MCF 10A (cell line): ENCODE data around the gene ABCB8. TPM values are rescaled to one million over a fixed set of nuclear protein-coding genes. Genes with fewer than 3 reads are reported as not detected.
A peak's percentile ranks its signal among the peaks of the same experiment; 100 is the strongest.

Source experiments
- BruUV-seq: library from RNA; stranded (reverse); fragments of 400-500 nt; replicated peaks from 2 replicates; lab custom pipeline; 2021; lab: Mats Ljungman, UMichigan
- CTCF ChIA-PET: fragments of 300-600 bp; sonication (Branson Sonifier 250); formaldehyde crosslinking; extraction: SDS; loops from one replicate; lab custom pipeline; 2021; ENCODE audit warnings: antibody characterized with exemption, inconsistent platforms; lab: Yijun Ruan, JAX
- POLR2A ChIA-PET: fragments of 300-600, 350-650 bp; sonication (Branson Sonifier 250); formaldehyde crosslinking; extraction: SDS; loops from one replicate; lab custom pipeline; 2020; ENCODE audit warnings: antibody characterized with exemption, inconsistent platforms; lab: Yijun Ruan, JAX
- DNase-seq: peaks from one replicate; pipeline ENCODE4 v3.0.0-alpha.2; 2018; ENCODE audit not compliant: unreplicated experiment
- H3K27ac Mint-ChIP-seq: one replicate; pipeline ENCODE4 v1.8.0; 2022; ENCODE audit warnings: mild to moderate bottlenecking, low read depth, mixed read lengths; ENCODE audit not compliant: unreplicated experiment
- H3K27me3 Mint-ChIP-seq: one replicate; pipeline ENCODE4 v1.8.0; 2022; ENCODE audit warnings: mixed read lengths; ENCODE audit not compliant: insufficient read depth, unreplicated experiment
- H3K36me3 Mint-ChIP-seq: one replicate; pipeline ENCODE4 v1.8.0; 2022; ENCODE audit warnings: mild to moderate bottlenecking, moderate library complexity, mixed read lengths; ENCODE audit not compliant: insufficient read depth, unreplicated experiment
- H3K4me1 Mint-ChIP-seq: one replicate; pipeline ENCODE4 v1.8.0; 2022; ENCODE audit warnings: mixed read lengths; ENCODE audit not compliant: insufficient read depth, unreplicated experiment
- H3K4me3 Mint-ChIP-seq: one replicate; pipeline ENCODE4 v1.8.0; 2022; ENCODE audit warnings: mild to moderate bottlenecking, moderate library complexity, mixed read lengths; ENCODE audit not compliant: unreplicated experiment
- H3K9me3 Mint-ChIP-seq: one replicate; pipeline ENCODE4 v1.8.0; 2022; ENCODE audit warnings: mixed read lengths; ENCODE audit not compliant: unreplicated experiment
- intact Hi-C: fragments of 100-400 bp; cut with micrococcal nuclease; formaldehyde crosslinking; loops from 2 replicates; pipeline ENCODE4 v1.14.1; 2022
- total RNA-seq: library from RNA; stranded (reverse); gene quantifications from 2 replicates; pipeline ENCODE4 v1.2.3, GENCODE V29; 2022
- TF ChIP-seq, protein P1 (sequence below): fragments of 200-600 bp; IDR thresholded peaks from one replicate; pipeline ENCODE4 v1.8.0; 2022; ENCODE audit warnings: antibody characterized with exemption, mild to moderate bottlenecking; ENCODE audit not compliant: unreplicated experiment

Gene ABCB8
- total RNA-seq, 1 experiment from 2014 or later = 73.4 TPM

DNA sequence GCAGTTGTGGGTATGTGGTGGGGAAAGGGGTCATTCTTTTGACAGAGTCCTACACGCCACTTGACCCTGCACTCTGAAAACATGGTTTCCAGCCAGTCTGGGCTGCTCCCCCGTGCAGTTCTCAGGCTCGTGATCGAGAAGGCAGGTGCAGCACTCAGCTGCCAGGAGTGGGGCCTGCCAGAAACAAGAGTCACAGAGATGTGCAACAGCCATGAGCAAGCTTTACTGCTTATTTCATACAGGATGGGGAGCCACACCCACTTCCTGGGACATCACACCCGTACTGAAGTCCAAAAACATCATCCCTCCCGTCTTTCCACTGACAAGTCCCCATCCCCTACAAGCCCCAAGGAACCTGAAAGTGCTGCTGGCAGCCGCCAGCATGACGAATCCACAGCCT lies 13.3 kb upstream of the ABCB8 start:
- no TSS peak for BruUV-seq
- TF ChIP-seq, protein P1, sequence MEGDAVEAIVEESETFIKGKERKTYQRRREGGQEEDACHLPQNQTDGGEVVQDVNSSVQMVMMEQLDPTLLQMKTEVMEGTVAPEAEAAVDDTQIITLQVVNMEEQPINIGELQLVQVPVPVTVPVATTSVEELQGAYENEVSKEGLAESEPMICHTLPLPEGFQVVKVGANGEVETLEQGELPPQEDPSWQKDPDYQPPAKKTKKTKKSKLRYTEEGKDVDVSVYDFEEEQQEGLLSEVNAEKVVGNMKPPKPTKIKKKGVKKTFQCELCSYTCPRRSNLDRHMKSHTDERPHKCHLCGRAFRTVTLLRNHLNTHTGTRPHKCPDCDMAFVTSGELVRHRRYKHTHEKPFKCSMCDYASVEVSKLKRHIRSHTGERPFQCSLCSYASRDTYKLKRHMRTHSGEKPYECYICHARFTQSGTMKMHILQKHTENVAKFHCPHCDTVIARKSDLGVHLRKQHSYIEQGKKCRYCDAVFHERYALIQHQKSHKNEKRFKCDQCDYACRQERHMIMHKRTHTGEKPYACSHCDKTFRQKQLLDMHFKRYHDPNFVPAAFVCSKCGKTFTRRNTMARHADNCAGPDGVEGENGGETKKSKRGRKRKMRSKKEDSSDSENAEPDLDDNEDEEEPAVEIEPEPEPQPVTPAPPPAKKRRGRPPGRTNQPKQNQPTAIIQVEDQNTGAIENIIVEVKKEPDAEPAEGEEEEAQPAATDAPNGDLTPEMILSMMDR = no peak
- Mint-ChIP-seq H3K27ac (no peak overlapping the region), H3K4me1 (peaks cover 21% of the 10 kb centered on the region), H3K4me3 (no peak overlapping the region), H3K36me3 (no peaks in the 10 kb centered on the region), H3K9me3 (no peaks in the 10 kb centered on the region), H3K27me3 (peaks cover 22% of the 10 kb centered on the region)
- ChIA-PET CTCF (interaction anchor here (0.6 to 1.9 kb wide), 4 partner anchors 13 to 117 kb away, joined by 3 to 8 read pairs (median 3); no protein-coding TSS in a partner anchor), POLR2A (no interaction called here)
- intact Hi-C loops = loop anchor here (5.0 kb wide), 1 partner anchor 48 kb away; no protein-coding TSS in a partner anchor
- peak; percentile 35 for DNase-seq

DNA sequence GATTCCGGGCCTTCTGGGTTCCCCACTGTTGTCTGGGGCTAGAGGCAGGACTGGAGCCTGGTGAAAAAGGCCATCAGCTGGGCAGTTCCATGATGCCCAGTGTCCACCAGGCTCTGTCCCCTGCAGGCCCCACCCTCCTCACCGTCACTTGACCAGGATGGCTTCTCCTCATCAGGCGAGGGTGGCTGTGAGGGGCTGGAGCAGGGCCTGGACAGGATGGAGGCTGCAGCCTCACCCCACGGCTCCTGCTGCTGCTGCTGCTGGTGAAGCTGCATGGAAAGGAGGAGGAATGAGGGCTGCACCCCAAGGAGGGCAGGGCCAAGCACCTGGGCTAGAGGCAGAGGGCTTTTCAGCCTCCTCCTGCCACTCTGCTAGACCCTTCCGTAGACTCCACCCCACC lies 12.3 kb upstream of the ABCB8 start:
- ChIA-PET POLR2A (interaction anchor here (0.8 kb wide), 1 partner anchor 13 kb away, joined by 5 read pairs; the partner anchor contains the start of gene ABCB8), CTCF (interaction anchor here (0.7 to 2.0 kb wide), 4 partner anchors 95 to 253 kb away, joined by 3 to 6 read pairs (median 4); no protein-coding TSS in a partner anchor)

DNA sequence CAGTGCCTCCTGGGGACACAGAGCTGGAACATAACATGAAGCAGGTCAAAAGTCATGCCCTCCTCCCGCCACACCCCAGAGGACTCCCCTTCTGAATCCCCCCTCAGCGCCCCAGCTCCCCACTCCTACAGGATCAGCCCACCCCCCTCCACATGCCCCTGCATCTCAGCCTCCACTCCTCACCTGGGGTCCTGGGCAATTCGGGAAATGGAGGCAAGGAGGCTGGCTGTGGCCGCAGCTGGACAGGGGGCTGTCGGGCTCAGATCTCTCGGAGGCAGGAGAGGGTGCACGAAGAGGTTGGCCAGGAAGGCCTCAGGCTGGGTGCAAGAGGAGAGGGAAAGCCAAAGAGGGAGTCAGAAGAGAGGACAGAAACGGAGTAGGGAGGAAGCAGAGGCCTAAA lies 11.7 kb upstream of the ABCB8 start:
- BruUV-seq = no TSS peak
- Mint-ChIP-seq H3K36me3 (no peaks in the 10 kb centered on the region), H3K4me1 (peaks cover 21% of the 10 kb centered on the region), H3K27me3 (peaks cover 23% of the 10 kb centered on the region), H3K9me3 (no peaks in the 10 kb centered on the region), H3K4me3 (no peak overlapping the region), H3K27ac (no peak overlapping the region)
- no peak for DNase-seq
- TF ChIP-seq, protein P1 = no peak
- intact Hi-C loops = loop anchor here (5.0 kb wide), 1 partner anchor 49 kb away; no protein-coding TSS in a partner anchor
- CTCF ChIA-PET = interaction anchor here (0.6 to 2.0 kb wide), 8 partner anchors 77 to 253 kb away, joined by 3 to 6 read pairs (median 4); no protein-coding TSS in a partner anchor
- POLR2A ChIA-PET = interaction anchor here (0.8 kb wide), 1 partner anchor 12 kb away, joined by 5 read pairs; the partner anchor contains the start of gene ABCB8

More for the DNA sequence above, 12.3 kb upstream of the ABCB8 start:
- Mint-ChIP-seq H3K27ac (no peak overlapping the region), H3K4me1 (peaks cover 21% of the 10 kb centered on the region), H3K36me3 (no peaks in the 10 kb centered on the region), H3K4me3 (no peak overlapping the region), H3K9me3 (no peaks in the 10 kb centered on the region), H3K27me3 (peaks cover 23% of the 10 kb centered on the region)
- DNase-seq = no peak
- intact Hi-C loops = loop anchor here (5.0 kb wide), 1 partner anchor 49 kb away; no protein-coding TSS in a partner anchor
- no TSS peak for BruUV-seq
- TF ChIP-seq, protein P1 = no peak

DNA sequence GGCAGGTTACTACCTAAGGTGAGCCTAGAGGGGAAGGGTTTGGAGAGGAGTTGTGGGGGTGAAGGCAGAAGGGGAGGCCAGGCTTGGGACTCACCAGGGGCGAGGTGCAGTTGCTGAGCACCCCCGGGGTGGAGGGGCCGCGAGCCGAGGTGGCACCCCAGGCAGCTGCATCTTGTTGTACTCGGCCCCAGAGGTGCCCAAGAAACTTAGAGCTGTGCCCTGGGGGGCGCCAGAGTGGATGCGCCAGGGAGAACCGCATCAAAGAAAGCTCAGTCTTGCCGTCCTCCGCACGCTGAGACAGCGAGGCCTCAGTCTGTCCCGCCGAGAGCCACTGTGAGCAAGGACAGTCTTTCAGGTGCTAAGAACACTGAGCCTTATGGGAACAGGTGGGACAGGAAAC lies 11.3 kb upstream of the ABCB8 start:
- intact Hi-C loops = loop anchor here (5.0 kb wide), 1 partner anchor 50 kb away; no protein-coding TSS in a partner anchor
- Mint-ChIP-seq H3K4me3 (no peak overlapping the region), H3K9me3 (no peaks in the 10 kb centered on the region), H3K27ac (no peak overlapping the region), H3K27me3 (peaks cover 23% of the 10 kb centered on the region), H3K36me3 (no peaks in the 10 kb centered on the region), H3K4me1 (peaks cover 18% of the 10 kb centered on the region)
- no peak for DNase-seq
- CTCF ChIA-PET = interaction anchor here (0.6 to 2.0 kb wide), 8 partner anchors 54 to 124 kb away, joined by 3 to 6 read pairs (median 4); no protein-coding TSS in a partner anchor
- no TSS peak for BruUV-seq
- TF ChIP-seq, protein P1 = no peak
- POLR2A ChIA-PET = no interaction called here
